HG02938 (cell line): Measurements from ENCODE around the gene FAM136A.
"Not testable (repeated sequence)": the region's sequence is repeated elsewhere in the genome, so short reads cannot be mapped to it uniquely, and the experiment has no call there.

Experiments
- ATAC-seq: cut with Tn5 transposase; IDR thresholded peaks from one replicate; pipeline ENCODE4 v1.9.1; 2021; ENCODE audit warnings: mild to moderate bottlenecking, moderate library complexity; ENCODE audit not compliant: unreplicated experiment

The FAM136A gene

DNA sequence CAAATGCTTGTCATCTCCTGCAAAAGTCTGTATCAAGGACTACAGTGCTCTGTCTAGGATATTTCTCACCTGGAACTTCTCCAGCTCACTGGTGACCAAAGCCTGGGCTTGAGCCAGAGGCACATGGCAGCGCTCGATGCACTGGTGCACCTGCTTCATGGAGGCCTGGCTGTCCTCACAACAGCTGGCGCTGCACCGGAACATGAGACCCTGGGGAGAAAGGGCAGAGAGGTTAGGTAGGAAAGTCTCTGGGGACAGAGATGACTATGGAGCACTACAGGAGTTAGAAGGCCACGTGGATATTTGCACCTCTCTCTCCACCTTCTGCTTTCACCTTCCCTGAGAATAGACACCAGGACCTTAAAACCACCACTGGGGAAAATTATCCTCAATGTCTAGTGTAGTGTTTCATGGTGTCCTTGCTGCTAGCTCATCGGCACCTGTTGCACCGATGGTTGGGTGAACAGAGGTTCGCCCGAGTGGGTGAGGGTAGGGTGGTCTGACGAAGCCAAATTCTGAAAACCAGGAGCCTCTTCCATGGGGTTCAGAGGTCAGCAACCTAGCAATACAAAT lies 1.0 kb downstream of the FAM136A start:
- ATAC-seq, result no peak

DNA sequence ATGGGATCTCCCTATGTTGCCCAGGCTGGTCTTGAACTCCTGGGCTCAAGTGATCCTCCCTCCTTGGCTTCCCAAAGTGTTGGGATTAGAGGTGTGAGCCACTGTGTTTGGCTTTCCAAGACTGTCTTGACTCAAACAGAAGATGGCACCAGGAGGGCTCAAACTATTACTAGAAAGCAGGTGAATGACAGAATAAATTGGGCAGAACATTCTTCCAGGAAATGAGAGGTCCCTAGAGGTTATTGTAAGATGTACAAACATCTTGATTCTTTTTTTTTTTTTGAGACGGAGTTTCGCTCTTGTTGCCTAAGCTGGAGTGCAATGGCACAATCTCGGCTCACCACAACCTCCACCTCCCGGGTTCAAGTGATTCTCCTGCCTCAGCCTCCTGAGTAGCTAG lies 4.0 kb downstream of the FAM136A start:
- ATAC-seq, result not testable (repeated sequence)

DNA sequence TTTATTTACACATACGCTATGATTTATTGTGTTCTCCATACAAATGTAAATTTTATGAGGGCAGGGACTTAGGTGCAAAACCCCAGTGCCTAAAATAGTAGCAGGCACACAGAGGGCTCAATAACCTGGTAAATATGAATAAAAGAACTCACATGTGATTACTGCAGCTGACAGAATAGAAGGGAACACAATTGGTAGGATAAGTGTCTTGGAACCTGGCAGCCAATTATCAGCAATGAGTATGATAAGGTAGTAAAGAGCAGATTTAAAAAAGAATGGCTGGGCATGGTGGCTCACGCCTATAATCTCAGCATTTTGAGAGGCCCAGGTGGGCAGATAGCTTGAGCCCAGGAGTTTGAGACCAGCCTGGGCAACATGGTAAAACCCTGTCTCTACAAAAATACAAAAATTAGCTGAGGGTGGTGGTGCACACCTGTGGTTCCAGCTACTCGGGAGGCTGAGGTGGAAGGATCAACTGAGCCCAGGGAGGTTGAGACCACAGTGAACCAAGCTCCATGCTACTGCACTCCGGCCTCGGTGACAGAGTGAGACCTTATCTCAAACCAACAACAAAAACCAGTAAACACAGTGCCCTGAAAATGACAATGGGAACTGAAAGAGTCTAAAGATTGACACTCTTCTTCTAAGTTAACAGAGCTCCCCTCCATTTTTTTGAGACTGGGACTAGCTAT lies 18.2 kb downstream of the FAM136A start:
- ATAC-seq, result no peak

DNA sequence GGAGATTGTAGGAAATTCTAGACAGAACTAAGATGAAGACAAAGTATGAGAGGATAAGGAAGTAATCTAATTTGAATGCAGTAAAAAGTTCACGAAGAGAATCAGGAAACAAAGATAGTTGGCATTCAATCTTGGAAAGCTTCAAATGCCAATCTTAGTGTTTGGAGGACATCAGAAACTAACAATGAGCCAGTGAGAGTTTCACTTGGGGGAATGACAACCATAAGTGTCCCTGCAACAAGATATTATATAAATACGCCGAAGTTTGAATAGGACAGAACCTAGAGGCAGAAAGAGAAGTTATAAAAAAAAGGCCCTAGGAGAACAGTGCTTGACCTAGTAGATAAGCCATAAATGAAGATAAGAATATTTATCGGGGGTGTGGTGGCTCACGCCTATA lies 19.4 kb downstream of the FAM136A start:
- no peak for ATAC-seq

DNA sequence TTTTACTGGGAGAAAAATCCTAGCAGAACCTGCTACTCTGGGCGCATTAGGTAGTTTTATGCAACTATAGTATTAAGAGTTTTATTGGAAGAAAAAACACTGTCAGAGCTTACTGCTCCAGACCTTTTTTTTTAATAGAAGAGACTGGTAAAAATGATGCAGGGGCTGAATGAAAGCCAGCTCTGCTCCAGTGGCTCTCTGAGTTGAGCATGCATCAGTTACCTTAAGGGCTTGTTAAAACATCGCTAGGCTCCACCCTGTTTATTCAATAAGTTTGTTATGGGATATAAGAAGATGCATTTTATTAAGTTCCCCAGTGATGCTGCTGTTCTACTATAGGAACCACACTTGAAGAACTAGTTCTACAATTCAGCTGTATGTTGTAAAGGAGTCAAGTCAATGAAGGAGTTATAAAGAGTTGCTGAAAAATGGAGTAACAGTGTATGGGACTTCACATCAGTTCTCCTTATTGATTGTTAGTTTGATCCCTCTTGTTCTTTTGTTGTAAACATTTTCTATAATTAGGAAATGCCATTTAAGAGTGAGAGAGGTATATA lies 21.5 kb downstream of the FAM136A start:
- no peak for ATAC-seq

DNA sequence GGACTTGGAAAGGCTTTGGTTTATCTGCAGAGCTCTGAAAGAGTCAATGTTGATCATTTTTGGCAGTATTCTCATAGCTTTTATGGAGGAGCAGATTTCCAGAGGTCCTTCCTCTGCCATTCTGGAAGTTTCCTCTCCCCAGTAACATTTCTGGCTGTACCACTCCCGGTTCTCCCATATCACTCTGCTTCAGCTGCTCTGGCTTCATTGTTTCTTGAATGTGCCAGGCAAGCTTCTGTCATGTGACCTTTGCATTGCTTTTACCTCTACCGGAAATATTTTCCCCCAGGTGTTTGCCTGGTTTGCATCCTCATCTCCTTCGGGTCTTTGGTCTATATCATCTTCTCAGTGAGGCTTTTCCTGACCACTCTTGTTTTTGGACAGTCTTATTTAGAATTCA lies 31.5 kb downstream of the FAM136A start:
- ATAC-seq, result no peak

DNA sequence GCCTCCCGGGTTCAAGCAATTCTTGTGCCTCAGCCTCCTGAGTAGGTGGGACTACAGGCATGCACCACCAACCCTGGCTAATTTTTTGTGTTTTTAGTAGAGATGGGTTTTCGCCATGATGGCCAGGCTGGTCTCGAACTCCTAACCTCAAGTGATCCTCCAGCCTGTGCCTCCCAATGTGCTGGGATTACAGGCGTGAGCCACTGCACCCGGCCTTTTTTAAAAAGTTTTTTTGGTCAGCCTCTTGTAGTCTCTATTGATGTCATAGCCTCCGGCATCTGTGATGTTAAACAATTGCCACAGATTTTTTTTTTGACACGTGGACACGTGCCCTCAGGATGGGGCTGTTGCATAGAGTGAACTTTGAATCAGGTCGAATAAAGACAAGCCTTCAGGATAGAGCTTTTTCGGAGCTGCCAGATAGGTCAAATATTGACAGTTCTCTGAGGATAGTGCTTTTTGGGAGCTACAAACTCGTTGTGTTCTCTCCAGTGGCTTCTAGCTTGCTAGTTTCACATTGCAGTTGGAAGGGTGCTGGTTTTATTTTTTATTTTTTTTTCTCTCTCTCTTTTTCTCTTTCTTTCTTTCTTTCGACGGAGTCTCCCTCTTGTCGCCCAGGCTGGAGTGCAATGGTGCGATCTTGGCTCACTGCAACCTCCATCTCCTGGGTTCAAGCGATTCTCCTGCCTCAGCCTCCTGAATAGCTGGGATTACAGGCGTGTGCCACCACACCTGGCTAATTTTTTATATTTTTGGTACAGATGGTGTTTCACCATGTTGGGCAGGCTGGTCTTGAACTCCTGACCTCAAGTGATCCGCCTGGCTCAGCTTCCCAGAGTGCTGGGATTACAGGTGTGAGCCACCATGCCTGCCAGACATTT lies 32.2 kb downstream of the FAM136A start:
- ATAC-seq, result not testable (repeated sequence)

DNA sequence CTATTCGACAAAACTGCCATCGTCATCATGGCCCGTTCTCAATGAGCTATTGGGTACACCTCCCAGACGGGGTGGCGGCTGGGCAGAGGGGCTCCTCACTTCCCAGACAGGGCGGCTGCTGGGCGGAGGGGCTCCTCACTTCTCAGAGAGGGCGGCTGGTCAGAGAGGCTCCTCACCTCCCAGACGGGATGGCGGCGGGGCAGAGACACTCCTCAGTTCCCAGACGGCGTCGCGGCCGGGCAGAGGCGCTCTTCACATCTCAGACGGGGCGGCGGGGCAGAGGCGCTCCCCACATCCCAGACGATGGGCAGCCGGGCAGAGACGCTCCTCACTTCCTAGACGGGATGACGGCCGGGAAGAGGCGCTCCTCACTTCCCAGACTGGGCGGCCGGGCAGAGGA lies 34.9 kb downstream of the FAM136A start:
- ATAC-seq, result not testable (repeated sequence)

DNA sequence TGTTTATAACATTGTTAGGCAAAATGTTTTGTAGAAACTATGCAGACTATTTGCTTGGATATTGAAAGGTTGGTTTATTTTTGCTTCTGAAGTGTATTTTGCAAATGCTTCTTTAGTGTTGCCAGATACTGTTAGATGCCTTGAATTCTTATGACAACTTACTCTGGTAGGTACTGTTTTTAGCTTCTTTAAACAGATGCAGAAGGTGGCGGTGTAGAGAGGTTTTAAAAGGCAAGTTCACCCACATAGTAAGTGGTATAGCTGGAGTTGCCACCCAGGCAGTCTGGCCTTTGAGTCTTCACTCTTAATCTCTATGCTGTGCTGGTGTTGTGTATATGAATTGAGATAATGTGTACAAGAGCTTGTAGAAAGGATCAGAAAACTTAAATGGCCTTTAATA lies 40.4 kb downstream of the FAM136A start:
- ATAC-seq, result no peak

DNA sequence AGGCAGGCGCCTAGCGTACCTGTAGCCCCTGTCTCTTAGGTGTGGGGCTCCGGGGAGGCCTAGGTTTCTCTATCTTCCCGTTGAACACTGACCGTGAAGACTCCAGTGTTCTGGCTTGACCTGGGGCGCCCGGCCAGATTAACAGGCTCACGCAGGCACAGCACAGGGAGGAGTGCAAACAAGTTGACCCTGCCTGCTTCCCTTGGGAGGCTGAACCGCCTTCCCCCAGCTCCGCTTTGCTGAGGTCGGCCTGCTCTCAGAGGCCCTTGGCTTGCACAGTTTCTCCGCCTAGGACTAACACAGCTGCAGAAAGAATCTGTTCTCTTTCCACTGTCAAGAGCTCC lies 43.4 kb downstream of the FAM136A start:
- ATAC-seq, result no peak

DNA sequence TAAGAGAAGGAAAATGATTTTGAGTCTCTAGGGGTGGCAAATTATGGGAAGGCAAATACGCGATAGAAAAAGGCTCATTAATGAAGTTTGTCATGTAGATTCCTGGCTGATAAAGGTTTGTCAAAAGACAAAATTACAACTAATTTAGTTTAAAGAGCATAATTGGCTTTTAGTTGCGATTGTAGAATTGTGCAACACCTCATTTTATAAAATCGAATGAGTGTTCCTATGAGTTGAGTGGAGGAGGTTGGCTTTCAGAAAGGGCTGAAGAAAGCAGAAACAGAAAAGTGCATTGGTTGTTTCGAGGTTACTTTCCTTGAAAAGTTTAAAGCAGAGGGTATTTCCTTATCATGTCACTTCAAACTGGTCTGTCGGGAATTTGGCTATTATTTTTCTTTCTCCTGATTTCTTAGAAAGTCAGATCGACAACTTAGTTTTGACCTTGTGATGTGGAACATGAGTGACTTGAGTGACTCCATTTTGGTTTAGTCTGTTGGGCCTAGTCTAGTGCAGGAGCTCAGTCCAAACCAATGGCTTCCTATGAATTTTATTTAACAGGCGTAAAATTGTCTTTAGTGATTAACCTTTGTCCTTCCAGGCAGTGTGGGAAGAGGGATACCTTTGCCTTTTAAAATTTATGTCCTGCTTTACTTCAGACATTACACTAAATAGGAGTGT lies 46.1 kb downstream of the FAM136A start:
- no peak for ATAC-seq

DNA sequence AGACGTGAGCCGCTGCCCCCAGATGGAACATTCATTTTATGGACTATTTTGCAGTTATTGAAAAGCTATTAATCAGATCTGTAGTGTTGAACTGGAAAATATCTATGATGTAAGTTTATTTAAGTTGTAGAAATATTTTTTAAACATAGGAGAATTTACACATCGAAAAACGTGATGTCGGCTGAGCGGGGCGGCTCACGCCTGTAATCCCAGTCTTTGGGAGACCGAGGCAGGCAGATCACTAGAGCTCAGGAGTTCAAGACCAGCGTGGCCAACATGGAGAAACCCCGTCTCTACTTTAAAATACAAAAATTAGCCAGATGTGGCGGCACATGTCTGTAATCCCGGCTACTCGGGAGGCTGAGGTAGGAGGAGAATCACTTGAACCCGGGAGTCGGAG lies 51.4 kb downstream of the FAM136A start:
- no peak for ATAC-seq

DNA sequence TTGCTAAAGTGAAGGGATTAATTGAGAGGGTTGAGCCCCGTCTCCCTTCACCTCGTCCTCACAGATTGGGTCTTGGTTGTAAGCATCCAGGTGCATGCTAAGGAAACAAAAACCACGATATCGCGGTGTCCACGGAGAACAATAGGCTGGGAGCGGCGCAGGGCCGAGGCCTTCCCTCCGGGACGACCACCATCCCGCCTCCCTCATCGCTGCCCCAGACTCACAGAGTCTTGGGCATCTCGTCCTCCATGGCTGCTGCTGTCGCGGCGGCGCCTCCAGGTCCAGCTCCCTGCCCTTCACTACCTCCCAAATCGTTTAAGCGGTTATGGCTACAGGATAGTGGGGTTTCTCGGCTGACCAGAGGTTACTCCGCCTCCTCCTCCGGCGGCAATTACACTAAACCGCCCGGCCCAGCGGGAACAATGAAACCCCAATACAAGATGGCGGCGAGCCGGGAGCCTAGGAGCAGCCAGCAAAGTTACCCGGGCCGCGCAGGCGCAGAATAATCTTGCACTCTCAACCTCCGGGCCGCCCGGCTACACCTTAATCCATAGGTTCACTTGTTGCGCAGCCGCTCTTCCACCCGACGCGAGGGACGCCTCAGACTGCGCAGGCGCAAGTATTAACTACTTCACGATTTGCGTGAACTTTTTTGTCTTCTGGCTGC lies 53.6 kb downstream of the FAM136A start, which contains the start of gene TIA1:
Gene TIA1, minus strand, starts transcription at position 448 of the 667 bp plus-strand sequence. Its CDS starts 198 bp downstream, at position 250.
- ATAC-seq, result peak; percentile 95

DNA sequence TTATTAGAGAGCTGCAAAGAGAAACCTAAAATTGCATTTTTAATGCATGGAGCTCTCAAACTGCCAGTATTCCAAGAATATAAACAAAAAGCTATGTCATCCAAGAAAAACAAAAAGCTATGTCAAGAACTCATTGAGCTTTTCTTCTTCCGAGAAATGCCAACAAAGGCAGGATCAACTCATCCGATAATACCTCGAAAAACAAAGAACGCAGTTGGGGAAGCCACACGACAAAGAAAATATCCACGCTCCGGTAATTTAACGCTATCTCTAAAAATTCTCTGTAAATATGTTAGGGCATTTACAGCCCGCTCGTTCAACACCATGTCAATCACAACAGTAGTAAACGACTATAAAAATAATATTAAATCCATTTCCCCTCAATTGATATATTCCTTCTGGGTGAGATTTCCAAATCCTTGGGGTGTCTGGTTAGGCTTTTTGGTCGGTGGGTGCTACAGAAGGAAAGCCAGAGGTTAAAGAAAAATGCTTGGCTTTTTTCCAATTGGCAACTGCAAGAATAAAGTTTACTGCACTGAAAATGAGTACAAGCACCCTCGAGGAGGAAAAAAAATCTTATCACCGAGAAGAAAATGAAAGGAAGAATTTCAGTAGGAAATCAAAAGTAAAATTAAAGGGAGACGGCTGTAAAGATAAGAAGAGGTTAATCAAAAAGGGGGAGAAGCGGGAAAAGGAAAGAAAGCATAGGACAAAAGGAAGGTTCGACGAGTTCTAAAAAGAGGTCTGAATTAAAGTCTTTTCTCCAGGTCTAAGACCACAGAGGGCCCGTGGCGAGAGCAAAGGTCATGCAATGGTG lies 54.3 kb downstream of the FAM136A start:
- no peak for ATAC-seq
